ENCODE measurements around the gene DNAJC5G. TPM values are rescaled to one million over a fixed set of nuclear protein-coding genes. Genes with fewer than 3 reads are reported as not detected.

DNAJC5G gene
- total and polyA plus RNA-seq, 10 donors = not detected

DNA sequence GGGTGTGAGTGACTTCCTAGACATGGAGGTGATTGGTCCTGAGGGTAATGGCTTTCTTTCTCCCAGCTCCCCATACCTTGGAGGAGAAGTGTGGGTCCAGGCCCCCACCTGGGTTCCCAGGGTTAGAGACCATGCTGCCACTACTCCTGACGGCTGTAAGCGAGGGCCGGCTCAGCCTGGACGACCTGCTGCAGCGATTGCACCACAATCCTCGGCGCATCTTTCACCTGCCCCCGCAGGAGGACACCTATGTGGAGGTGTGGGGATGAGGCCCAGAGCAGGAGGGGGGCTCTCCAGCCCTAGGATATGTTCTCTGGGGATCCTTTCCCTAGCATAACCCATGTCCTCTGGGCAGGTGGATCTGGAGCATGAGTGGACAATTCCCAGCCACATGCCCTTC is 36.3 kb upstream of the DNAJC5G start:
- Histone ChIP-seq H3K27ac (no peak overlapping the region), H3K9me3 (no peaks in the 10 kb centered on the region), H3K27me3 (replicated peaks in 1 of 7) (no peaks in the 10 kb centered on the region), H3K36me3 (peaks cover 13 to 100% (median 100%) of the 10 kb centered on the region in 6 donors), H3K4me1 (no peaks in the 10 kb centered on the region), H3K4me3 (no peak overlapping the region)
- intact Hi-C loops (cut with DNase I; ENCODE audit: low total_unique reads) = no loop called here
- DNase-seq = no peak
- 87 to 96% (median 95%) methylated on average over 5 to 8 of the region's 8 CpGs for WGBS, 5 donors
- TF ChIP-seq, protein P1, sequence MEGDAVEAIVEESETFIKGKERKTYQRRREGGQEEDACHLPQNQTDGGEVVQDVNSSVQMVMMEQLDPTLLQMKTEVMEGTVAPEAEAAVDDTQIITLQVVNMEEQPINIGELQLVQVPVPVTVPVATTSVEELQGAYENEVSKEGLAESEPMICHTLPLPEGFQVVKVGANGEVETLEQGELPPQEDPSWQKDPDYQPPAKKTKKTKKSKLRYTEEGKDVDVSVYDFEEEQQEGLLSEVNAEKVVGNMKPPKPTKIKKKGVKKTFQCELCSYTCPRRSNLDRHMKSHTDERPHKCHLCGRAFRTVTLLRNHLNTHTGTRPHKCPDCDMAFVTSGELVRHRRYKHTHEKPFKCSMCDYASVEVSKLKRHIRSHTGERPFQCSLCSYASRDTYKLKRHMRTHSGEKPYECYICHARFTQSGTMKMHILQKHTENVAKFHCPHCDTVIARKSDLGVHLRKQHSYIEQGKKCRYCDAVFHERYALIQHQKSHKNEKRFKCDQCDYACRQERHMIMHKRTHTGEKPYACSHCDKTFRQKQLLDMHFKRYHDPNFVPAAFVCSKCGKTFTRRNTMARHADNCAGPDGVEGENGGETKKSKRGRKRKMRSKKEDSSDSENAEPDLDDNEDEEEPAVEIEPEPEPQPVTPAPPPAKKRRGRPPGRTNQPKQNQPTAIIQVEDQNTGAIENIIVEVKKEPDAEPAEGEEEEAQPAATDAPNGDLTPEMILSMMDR (IDR thresholded peaks at IDR 0.05 in 8 of 11, conservative IDR thresholded peaks at IDR 0.05 in 3 of 11) = no peak
- TF ChIP-seq POLR2A (IDR thresholded peaks at IDR 0.05) (no peak), POLR2AphosphoS5 (IDR thresholded peaks at IDR 0.05) (no peak)

DNA sequence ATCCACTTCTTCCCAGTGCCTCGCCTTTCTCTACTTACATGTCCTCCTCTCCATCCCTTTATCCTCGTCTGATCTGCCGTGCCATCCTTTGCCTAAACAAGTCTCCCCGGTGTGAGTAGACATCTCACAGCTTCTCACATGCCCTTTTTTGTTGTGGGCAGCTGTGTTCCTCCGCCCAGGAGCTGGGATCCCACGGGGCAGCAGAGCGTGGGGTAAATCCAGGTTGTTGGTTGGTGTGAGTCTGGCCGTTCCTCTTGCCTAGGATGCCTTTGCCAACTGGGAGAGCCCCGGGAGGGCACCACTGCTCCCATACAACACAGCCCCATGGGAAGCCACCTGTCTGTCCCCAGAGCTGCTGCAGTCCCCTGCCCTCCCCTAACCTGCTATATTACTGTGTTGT is 34.8 kb upstream of the DNAJC5G start:
- no peaks in the 10 kb centered on the region for H3K27me3 ChIP-seq (replicated peaks in 1 of 7)
- H3K9me3 ChIP-seq = no peaks in the 10 kb centered on the region
- intact Hi-C loops (cut with DNase I; ENCODE audit: low total_unique reads) = no loop called here
- TF ChIP-seq, protein P1 (IDR thresholded peaks at IDR 0.05 in 8 of 11, conservative IDR thresholded peaks at IDR 0.05 in 3 of 11) = no peak
- no peak for TF ChIP-seq POLR2A (IDR thresholded peaks at IDR 0.05)
- peaks cover 11 to 97% (median 91%) of the 10 kb centered on the region in 6 donors for H3K36me3 ChIP-seq
- H3K4me1 ChIP-seq = no peaks in the 10 kb centered on the region
- WGBS, 5 donors = 91 to 97% (median 93%) methylated on average over 9 of the region's 9 CpGs
- no peak overlapping the region for H3K27ac ChIP-seq
- no peak for DNase-seq
- H3K4me3 ChIP-seq = no peak overlapping the region

DNA sequence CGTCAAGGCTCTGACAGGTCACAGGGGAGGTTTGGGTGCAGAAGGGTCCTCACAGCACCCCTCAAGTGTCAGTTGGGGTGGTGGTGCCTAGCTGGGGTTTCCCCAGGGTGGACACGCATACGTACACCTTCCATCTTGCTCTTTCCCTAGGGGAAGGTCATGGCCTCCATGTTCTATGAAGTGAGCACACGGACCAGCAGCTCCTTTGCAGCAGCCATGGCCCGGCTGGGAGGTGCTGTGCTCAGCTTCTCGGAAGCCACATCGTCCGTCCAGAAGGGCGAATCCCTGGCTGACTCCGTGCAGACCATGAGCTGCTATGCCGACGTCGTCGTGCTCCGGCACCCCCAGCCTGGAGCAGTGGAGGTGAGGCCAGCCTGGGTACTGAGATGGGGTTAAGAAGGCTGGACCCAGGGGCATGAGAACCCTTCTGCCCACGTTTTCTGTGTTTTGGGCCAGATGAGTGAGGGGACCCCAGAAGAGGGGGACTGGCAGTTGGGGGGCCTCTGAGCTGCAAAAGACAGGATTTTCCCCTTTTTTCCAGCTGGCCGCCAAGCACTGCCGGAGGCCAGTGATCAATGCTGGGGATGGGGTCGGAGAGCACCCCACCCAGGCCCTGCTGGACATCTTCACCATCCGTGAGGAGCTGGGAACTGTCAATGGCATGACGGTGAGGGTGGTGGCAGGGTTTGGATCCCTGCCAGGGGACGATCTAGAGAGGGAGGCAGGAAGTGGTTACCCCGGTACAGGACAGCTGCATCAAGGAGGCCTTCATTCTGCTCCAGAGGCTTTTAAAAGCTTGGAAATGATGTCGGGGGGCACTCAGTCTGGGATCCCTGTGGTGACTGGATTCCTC is 33.2 kb upstream of the DNAJC5G start:
- TF ChIP-seq, protein P1 (IDR thresholded peaks at IDR 0.05 in 8 of 11, conservative IDR thresholded peaks at IDR 0.05 in 3 of 11) = no peak
- no peak for TF ChIP-seq POLR2AphosphoS5 (IDR thresholded peaks at IDR 0.05)
- TF ChIP-seq POLR2A (IDR thresholded peaks at IDR 0.05) = no peak
- intact Hi-C loops (cut with DNase I; ENCODE audit: low total_unique reads) = no loop called here
- H3K36me3 ChIP-seq = peaks cover 10 to 81% (median 75%) of the 10 kb centered on the region in 6 donors
- H3K9me3 ChIP-seq = no peaks in the 10 kb centered on the region
- H3K27ac ChIP-seq = no peak overlapping the region
- no peaks in the 10 kb centered on the region for H3K27me3 ChIP-seq (replicated peaks in 1 of 7)
- WGBS, 5 donors = 72 to 80% (median 79%) methylated on average over 18 to 24 of the region's 24 CpGs
- DNase-seq = no peak
- H3K4me3 ChIP-seq = no peak overlapping the region
- no peaks in the 10 kb centered on the region for H3K4me1 ChIP-seq

DNA sequence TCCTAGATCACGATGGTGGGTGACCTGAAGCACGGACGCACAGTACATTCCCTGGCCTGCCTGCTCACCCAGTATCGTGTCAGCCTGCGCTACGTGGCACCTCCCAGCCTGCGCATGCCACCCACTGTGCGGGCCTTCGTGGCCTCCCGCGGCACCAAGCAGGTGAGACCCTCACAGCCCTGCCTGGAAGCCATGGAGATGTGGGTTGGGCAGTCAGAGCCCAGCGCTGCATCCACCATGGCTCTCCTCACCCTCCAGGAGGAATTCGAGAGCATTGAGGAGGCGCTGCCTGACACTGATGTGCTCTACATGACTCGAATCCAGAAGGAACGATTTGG is 32.6 kb upstream of the DNAJC5G start:
- intact Hi-C loops (cut with DNase I; ENCODE audit: low total_unique reads) = no loop called here
- TF ChIP-seq, protein P1 (IDR thresholded peaks at IDR 0.05 in 8 of 11, conservative IDR thresholded peaks at IDR 0.05 in 3 of 11) = no peak
- peak in 1 of 3 donors; percentile 45 for TF ChIP-seq POLR2AphosphoS5 (IDR thresholded peaks at IDR 0.05)
- no peak for DNase-seq
- Histone ChIP-seq H3K36me3 (peaks cover 6 to 75% (median 69%) of the 10 kb centered on the region in 6 donors), H3K9me3 (no peaks in the 10 kb centered on the region), H3K4me1 (no peaks in the 10 kb centered on the region), H3K4me3 (no peak overlapping the region), H3K27me3 (replicated peaks in 1 of 7) (no peaks in the 10 kb centered on the region), H3K27ac (no peak overlapping the region)
- WGBS, 5 donors = 89 to 98% (median 96%) methylated on average over 10 to 16 of the region's 16 CpGs
